AML-193 (cell line): ENCODE data around the gene NDUFC1.
A peak's percentile ranks its signal among the peaks of the same experiment; 100 is the strongest.
"Not testable (repeated sequence)": the region's sequence is repeated elsewhere in the genome, so short reads cannot be mapped to it uniquely, and the experiment has no call there.

Source experiments
- DNase-seq, 2 experiments: peaks; one replicate each; lab custom pipeline; 2025; lab: John Stamatoyannopoulos, UW

The NDUFC1 gene

DNA sequence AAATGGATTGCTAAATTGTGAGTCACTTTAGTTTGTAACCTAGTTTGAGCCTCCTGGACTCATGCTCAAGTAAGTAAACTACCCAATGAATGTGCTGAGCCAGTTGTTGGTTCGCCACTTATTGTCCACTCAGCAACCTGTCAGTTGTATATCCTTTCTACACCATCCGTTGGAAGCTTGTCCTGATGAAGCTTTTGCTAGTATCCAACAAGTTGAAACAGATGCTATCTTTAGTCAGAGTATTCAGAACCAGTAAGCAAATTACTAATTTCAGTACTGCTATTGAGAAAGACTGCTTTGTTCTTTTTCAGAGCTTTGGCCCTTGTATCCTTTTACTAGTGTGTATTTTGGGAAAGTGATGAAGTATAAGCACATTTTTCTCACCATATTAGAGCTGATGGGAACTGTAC, 5.3 kb downstream of the NDUFC1 start:
- no peak for DNase-seq

DNA sequence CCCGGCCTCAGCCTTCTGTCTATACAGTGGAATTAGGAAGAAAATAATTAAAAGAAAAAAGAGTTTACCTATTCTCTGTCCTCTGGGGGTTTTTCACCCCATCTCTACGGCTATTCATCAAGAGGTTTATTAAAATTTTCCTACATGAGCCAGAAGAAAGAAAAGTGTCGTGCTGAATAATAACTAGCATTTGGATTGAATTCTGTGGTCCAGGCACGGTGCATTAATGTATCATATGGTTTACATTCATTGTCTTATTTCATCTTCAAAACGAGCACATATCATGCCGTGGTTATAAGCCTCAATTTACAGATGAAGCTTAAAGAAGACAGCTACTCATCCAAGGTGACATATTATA, 6.4 kb downstream of the NDUFC1 start:
- no peak for DNase-seq

DNA sequence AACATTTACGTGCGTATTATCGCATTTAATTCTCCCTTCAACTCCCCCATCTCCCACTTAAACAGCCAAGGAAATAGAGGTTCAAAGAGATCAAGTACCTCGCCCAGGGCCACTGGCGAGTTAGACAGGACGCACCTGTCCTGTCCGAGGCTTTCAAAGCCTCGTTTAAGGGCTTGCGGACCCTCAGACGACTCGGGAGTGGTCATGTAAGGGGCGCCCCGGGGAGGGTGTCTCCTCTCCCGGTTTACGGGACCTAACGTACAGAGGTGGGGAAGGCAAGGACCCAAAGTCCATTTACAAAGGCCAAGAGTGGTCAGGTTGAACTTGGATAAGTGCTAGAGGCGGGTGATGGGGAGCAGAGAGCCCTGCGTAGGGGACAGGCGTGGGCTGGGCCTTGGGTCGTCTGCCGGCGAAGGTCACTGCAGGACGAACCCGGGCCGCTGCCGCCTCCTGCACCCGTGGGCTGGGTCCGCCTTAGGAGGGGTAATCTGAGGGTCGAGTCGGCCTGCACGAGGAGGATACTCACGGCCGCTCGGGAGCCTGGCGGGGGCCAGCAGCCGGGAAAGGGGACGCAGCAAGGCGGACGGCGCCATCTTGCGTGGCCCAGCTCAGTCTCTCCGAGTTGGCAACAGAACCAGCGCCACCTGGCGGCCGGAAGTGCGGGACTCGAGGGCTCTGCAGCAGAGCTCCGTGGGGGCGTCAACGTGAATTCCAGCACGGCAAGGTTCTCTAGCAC, 6.9 kb downstream of the NDUFC1 start:
- DNase-seq, result peak; percentile 81 to 88

DNA sequence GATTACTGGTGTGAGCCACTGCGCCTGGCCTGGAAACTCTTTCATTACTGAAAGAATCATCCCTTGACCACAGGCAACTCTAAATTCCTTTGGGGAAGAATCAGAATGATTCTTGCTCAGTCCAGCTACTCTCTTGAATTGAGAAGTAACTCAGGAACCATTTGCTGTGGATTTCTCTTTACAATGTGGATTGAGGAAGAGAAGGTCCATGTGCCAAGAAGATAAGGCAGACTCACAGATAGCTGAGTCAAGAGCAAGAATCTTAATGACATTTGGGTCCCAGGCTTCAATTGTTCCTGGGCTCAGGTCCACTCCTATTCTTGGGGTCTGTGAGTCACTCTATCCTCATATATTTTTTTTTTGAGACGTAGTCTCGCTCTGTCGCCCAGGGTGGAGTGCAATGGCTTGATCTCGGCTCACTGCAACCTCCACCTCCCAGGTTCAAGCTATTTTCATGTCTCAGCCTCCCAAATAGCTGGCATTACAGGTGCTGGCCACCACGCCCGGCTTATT, 16.0 kb downstream of the NDUFC1 start:
- DNase-seq, result no peak

DNA sequence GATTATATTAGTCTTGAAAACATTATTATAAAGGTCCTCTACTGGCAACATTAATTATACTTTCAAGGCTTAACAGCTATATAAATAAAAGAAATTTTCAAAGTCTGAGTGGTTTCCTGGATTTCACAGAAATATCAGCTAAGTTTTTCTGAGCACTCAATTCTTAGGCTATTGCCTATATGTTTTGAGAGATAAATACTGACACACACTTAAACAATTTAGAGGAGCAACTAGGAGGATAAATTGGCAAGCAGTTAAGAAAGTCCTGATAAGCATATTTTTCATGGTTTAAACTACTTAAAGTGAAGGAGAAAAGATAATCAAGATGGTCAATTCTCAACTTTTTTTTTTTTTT, 19.6 kb downstream of the NDUFC1 start:
- DNase-seq, result no peak

DNA sequence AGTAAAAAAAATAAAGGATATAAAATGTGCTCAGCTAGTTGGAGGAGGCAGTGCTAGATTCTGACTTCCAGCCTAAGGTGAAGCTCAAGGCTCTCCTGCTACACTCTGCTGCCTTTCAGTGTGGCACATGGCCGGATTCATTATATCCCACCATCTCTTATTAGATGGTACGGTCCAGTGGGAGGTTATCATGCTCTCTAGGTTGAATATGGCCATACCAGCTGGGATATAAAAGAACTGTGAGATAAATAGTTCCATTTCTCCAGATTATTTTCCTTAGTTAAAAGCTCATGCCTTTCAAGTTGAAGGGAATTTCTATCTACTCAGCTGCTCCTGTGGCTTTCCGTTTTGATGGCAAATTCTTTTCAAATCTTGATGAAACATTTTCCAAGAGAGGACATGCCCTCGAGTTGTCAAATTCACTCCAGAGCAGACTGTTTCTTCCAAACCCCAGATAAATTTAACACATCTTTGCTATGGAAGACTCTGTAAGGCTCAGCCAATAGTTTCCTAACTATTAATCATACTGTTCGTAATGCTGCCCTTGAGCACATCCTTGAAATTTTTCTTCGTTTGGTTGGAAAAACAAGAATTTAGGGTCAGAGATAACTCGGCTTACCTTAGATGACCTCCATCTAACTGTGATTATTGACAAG, 20.1 kb downstream of the NDUFC1 start:
- DNase-seq, result no peak

DNA sequence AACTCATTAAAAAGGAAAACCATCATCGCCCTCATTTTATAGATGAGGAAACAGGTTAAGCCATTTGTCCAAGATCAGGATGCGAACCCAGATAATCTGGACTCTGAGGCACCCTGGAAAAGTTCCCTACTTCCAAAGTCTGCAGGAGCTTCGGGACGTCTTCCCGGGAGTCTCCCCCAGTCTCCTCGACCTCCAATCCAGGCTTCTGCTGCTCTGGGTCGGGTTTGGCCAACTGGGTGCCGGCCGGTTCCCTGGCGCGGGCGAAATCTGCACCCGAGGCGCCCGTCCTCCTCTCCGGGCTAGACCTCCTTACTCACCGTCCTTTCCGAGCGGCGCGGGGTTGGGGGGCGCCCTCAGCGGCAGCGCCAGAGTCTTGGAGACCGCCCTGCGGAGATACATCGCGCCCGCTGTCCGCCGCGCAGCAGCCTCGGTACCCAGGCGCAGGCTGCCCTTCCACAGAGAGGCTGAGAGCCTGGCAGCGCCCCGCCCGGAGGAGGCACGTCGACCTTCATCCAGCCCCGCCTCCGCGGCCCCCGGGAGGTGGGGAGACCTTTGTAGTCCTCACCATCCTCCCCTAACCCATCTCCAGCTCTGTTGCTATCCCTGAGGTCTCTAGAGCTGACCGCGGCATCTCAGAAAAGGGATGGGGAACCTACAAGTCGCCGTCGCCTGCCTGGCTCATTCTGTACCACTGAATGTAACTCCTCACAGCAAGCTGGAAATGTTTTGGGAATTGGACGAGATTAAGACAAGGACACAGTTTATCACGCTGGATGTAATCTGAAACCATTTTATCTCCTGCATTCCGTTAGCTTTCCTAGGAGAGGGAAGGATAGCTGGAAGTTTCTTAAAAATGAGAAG, 22.3 kb downstream of the NDUFC1 start, which contains the start of gene MGARP:
MGARP (minus strand) TSS at position 466 of the 861 bp plus-strand sequence; CDS start at position 399, 67 bp downstream.
- DNase-seq, result no peak

DNA sequence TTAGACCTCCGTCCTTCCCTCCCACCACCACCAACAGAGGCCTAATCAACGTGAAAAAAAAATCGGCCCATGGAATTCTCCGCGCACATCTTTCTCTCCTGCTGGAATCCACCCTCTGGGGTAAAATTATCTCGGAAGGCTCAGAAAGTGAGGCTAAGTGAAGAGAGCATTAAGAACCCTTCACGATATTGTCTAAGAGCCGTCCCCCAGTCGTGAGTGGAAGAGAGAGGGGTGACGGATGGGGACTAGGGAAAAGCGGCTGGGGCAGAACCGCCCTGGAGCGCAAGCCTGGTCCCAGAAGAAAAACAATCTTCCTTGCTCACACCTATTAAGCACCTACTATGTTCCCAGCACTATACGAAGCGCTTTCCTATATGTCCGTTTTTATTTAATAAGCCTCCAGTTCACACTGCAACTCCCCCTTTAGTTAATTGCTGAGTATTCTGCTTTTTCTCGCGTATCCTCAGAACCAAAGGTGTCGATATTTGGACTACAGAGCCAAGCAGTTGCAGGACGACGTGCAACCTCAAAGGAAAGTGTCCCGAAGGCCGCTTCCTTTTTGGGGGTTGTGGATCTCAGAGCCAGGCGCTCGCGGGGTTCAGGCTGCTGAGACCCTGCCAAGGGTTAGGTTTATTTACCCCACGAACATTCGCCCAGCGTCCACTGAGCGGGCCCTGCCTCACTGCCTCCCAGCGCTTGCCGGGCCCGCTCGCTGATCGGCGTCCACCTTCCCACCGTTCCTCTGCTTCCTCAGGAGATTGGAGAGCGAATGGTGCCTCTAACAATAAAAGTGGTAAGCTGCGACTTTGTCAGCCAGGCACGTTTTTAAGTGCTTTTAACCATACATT, 23.1 kb downstream of the NDUFC1 start:
- DNase-seq, result no peak

DNA sequence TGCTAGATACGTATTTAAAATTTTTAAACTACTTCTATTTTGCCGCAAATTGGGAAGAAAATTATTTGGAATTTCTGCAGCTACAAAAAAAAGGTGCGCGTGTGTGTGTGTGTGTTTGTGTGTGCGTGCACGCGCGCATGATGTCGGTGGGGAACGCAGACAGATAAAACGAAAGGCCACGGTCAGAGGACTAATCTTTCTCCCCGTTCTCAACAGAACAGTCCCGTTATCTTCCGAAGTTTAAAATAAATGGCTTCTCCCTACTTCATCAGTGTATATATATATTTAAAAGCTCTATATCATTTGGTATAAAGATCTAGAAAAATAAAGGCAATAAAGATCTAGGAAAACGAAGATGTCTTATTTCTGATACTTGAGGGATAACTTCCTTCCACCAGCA, 23.8 kb downstream of the NDUFC1 start:
- DNase-seq, result no peak

DNA sequence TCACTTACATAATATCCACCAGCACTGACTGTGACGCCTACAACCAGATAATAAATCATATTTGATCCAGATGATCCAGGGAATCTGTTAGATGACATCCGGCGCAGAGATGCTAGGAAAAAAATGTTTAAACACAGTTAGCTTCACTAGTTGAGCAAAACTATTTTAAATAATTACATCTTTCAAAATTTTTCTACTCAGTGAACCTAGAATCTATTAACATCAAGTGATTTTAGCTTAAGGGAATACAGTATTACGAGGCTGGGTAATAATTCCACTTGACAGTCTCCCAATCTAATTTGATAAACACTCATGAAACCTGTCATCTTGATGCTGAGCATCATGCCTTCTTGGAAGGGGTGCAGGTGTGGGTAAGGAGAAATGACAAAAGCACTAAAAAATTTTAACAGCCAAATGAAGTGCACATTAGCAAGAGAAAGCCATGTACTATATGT, 27.0 kb downstream of the NDUFC1 start:
- no peak for DNase-seq

DNA sequence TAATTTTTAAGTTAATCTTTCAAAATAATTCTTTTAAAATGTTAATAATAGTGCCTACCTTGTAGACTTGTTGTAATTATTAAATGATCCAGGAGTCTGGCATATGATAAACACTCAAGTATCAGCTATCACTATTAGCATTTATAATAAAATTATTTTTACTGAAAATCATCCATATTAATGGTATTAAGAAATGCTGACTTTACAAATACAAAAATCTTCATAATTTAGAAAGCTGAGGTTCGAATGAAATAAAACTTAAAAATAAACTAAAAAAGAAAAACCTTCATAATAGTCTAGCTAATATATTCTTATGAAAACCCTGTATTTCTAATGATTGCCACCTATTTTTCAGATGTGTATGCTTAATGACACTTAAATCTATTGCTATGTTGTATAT, 27.5 kb downstream of the NDUFC1 start:
- DNase-seq, result no peak

DNA sequence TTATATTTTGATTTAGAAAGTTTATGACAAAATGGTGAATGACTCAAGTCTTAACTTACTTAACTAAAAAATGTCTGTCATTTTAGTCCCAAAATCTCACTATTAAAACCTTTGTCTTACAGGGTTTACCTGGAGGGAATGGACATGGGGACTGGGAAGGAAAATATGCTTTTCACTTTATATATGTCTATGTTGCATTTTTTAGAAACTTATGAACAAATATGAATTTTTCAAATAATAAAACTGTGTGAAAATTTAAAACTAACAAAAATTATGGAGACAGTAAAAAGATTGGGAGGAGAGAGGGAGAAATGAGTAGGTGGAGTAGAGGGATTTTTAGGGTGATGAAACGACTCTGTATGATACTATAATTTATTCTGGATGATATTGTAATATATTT, 28.4 kb downstream of the NDUFC1 start:
- no peak for DNase-seq

DNA sequence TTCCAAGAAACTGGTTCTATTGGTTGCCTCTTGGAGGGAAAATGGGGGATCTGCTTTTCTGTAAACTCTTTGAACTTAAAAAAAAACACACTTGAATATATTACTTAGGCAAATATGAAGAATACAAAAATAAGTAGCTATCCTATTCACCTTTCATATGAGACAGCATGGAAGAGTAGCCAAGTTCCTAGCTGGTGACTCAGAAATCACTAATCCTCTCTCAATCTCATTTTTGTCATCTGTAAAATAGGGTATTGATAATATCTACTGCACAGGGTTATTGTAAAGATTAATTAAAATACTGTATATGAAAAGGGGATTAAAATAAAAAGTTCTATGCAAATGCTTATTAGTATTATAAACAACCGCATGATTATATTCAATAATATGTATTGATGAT, 35.0 kb downstream of the NDUFC1 start:
- DNase-seq, result no peak

DNA sequence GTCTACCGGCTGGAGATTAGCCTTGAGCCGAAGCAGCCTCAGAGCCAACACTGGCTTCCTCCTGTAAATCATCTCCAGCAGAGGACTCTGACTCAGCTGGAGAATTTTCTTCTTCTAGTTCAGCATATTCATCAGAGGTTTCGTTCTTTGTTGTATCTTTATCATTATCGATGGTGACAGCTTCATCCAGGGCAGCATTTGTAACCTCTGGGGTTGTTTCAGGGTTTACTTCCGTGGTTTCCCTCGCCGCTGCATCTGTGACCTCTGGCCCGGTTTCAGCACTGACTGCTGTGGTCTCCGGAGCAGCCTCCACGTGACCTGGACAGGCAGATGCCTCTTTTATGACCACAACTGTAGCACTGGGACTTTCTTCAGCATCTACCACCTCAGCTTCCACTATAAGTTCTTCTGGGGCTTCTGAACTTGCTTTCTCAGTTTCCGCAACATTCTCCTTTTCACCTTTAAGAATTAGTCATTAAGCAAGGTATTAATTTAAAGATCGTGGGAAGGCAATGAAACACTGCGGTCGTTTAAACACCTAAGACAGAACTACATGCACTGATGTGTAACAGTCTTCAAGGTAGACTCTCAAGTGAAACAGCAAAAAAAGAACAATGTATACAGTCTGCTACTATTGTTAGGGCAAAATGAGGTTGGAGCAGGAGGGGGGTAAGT, 35.6 kb downstream of the NDUFC1 start:
- peak; percentile 84 to 86 for DNase-seq

DNA sequence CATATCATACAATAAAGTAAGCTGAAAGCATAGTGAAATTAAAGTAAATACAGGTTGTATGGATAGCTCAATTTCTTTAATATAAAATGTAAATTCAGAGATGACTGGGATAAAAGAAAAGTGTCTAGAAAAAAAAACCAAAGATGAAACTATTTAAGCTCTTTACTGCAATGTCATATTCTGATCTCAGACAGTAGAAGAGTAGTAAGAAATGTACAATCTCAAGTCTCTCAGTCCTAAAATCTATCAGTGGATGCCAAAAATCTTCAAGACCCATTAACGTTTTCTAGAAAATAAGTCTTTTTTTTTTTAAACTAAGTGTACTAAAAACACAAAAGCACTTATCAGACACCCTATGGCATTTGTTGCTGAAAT, 36.1 kb downstream of the NDUFC1 start:
- DNase-seq, result no peak

DNA sequence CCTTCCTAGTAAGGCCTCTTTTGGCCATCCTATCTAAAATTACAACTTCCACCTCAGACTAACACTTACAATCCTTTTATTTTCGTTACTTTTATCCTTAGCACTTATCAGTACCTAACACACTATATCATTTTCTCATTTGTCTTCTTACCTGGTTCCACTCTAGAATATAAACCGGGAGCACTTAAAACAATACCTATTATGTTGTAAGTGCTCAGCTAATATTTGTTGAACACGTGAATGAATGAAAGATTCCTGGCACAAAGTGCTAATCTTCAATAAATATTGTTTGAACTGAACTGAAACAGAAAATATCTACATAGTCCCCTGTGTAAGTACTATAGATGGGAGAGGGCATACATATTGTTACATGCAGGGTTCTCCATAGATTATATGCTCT, 36.6 kb downstream of the NDUFC1 start:
- DNase-seq, result no peak

DNA sequence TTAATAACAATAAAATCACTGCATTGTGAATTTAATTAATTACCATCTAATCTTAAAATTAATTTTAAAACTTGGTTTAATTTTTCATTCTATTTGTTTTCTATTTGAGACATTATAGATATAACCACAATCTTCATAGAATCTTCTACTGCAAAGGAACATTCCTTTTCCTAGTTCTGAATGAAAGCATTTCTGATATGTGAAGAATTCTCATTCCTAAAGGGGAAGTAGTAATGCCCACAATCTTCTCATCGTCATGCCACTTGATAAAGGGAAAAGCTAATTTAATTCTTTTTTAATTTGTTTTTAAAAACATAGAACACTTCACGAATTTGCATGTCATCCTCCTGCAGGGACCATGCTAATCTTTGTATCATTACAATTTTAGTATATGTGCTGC, 45.9 kb downstream of the NDUFC1 start:
- DNase-seq, result no peak

DNA sequence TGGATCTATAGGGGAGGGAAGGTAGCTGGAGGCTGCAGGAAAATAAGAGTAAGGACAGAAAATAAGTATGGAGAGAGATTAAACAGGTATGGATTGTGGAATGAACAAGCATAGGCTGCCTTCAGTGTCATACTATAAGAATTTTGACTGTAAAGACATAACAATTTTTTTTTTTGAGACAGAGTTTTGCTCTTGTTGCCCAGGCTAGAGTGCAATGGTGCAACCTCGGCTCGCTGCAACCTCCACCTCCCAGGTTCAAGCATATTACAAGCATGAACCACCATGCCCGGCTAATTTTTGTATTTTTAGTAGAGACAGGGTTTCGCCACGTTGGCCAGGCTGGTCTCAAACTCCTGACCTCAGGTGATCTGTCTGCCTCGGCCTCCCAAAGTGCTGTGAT, 46.7 kb downstream of the NDUFC1 start:
- not testable (repeated sequence) for DNase-seq

DNA sequence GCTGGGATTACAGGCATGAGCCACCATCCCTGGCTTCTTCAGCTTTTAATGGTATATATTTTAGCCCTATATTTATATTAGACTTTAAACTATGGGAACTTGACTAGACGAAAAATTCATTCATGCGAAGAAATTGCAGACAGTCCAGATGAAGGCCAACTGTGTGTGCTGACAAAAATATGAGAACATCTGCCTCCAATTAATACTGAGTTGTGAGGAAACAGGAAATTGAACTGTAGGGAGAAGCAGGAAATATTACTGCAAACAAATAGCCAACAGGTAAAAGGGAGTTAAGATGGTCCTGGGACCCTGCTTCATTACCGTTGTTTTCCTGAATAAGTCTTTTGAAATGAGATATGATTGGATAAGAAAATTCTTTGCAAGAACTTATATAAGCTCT, 48.6 kb downstream of the NDUFC1 start:
- no peak for DNase-seq

DNA sequence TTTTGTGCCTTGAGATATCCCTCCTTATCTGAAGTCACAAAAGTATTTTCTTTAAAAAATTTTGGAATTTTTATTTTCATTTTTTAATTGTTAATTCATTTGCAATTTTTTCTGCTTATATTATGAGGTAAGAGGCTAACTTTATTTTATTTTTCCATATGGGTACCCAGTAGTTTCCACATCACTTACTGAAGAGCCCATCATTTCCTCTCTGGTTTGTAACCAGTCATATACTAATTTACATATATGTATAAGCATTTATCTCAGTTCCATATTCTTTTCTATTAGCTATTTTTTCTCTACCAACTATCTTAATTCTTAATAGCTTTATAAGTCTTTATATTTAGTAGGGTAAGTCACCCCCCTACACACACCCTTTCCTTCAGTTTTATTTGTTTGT, 49.2 kb downstream of the NDUFC1 start:
- no peak for DNase-seq

DNA sequence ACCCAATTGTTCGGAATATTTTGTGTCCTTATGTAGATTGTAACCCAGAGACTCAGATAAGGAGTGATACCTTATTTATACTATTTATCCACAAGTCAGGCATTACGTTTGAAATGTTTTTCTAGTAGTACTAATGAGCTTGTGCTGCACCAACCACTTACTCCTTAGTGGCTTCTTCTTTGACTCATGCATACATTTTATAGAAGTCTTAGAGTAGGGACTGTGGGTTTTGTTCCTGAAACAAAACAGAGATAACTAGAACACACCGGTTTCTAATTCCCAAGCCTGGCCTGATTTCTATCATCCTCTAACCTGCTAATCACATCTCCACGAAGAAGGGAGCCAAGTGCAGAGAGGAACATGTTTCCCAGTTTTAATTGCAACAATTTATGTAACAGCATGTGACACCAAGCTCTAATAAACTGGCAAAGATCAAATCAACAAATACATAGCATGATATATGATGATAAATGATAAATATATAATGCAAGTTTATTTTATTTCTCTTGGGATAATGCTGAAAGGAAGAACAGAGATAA, 54.5 kb downstream of the NDUFC1 start:
- DNase-seq, result no peak
